ENCODE data around the gene EYA3.

EYA3 gene

GRCh38 chr1:28070725-28071593, 17.5 kb downstream of the EYA3 start:
- no peak for DNase-seq

GRCh38 chr1:28067523-28068090, 20.8 kb downstream of the EYA3 start:
- DNase-seq = no peak

- DNase-seq = no peak
Measured at GRCh38 chr1:28066393-28067154, 21.8 kb downstream of the EYA3 start.

- no peak for DNase-seq
Measured at GRCh38 chr1:28064064-28064463, 24.3 kb downstream of the EYA3 start.

- DNase-seq = no peak
Measured at GRCh38 chr1:28062806-28063205, 25.6 kb downstream of the EYA3 start.

- DNase-seq = no peak
Measured at GRCh38 chr1:28058971-28059878, 29.2 kb downstream of the EYA3 start.

GRCh38 chr1:28058168-28058567, 30.2 kb downstream of the EYA3 start:
- no peak for DNase-seq

GRCh38 chr1:28056129-28056925, 32.1 kb downstream of the EYA3 start:
- DNase-seq = no peak

GRCh38 chr1:28050776-28051175, 37.6 kb downstream of the EYA3 start:
- DNase-seq = no peak

- no peak for DNase-seq
Measured at GRCh38 chr1:28046716-28047115, 41.7 kb downstream of the EYA3 start.

- no peak for DNase-seq
Measured at GRCh38 chr1:28045777-28046176, 42.6 kb downstream of the EYA3 start.

GRCh38 chr1:28044399-28044798, 44.0 kb downstream of the EYA3 start:
- DNase-seq = no peak

GRCh38 chr1:28039341-28039740, 49.1 kb downstream of the EYA3 start:
- DNase-seq = no peak

GRCh38 chr1:28037946-28038345, 50.5 kb downstream of the EYA3 start:
- DNase-seq = no peak

- DNase-seq = no peak
Measured at GRCh38 chr1:28037206-28037605, 51.2 kb downstream of the EYA3 start.

- no peak for DNase-seq
Measured at GRCh38 chr1:28036431-28036830, 52.0 kb downstream of the EYA3 start.

GRCh38 chr1:28035420-28035819, 53.0 kb downstream of the EYA3 start:
- no peak for DNase-seq

- no peak for DNase-seq
Measured at GRCh38 chr1:28032281-28032680, 56.1 kb downstream of the EYA3 start.

- DNase-seq = no peak
Measured at GRCh38 chr1:28031173-28031572, 57.2 kb downstream of the EYA3 start.

- no peak for DNase-seq
Measured at GRCh38 chr1:28028873-28029654, 59.3 kb downstream of the EYA3 start.

- DNase-seq = no peak
Measured at GRCh38 chr1:28027660-28028059, 60.8 kb downstream of the EYA3 start.

All from NCI-H2171 (cell line).